ENCODE data around the gene TMEM170A.

GRCh38 chr16:75433732-75434413 is 30.6 kb downstream of the TMEM170A start:
- TF ChIP-seq CTCF (conservative IDR thresholded peaks at IDR 0.05; ENCODE audit: low read depth in 2 of 2) (no peak), EZH2 (IDR thresholded peaks at IDR 0.05; ENCODE audit: low read depth, unreplicated experiment) (no peak), POLR2AphosphoS5 (IDR thresholded peaks at IDR 0.05; ENCODE audit: low read depth) (no peak), REST (IDR thresholded peaks at IDR 0.05; ENCODE audit: unreplicated experiment) (no peak), STAT1 (IDR thresholded peaks at IDR 0.05; ENCODE audit: unreplicated experiment) (no peak), EZH2phosphoT487 (IDR thresholded peaks at IDR 0.05; ENCODE audit: unreplicated experiment) (no peak), ZNF462 (CRISPR knock-in tag; IDR thresholded peaks at IDR 0.05) (no peak), CREB1 (CRISPR knock-in tag; IDR thresholded peaks at IDR 0.05; ENCODE audit: low read depth) (peak; percentile 49), JUNB (IDR thresholded peaks at IDR 0.05; ENCODE audit: unreplicated experiment) (no peak), ZNF114 (CRISPR knock-in tag; IDR thresholded peaks at IDR 0.05) (no peak)

Measured in GM23338 (cell line).